ENCODE measurements around the gene NPPC.
"Not testable (repeated sequence)": the region's sequence is repeated elsewhere in the genome, so short reads cannot be mapped to it uniquely, and the experiment has no call there.

NPPC gene, protein sequence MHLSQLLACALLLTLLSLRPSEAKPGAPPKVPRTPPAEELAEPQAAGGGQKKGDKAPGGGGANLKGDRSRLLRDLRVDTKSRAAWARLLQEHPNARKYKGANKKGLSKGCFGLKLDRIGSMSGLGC

GRCh38 chr2:231926180-231926741, at the start of gene NPPC:
Gene NPPC (minus strand): TSS chr2:231926396. CDS start chr2:231926249, 147 bp downstream.
- peak; percentile 39 for DNase-seq

DNA sequence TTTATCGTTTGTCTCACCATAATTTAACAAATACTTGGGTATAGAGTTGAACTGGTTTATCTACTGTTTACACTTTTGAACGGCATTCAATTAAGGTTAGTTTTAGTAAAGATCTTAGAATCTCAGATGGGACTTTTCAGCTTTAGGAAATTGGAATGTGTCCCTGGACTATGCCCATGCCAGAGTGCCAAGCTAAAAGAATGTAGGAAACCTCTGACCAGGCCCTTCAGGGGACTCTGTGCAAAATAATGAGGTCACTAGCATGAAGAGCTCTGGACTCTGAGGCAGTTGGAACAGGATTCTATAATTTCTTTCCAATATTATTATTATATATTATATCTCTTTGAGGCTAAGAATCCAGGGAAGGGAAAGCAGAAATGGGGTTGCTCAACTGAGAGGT, 48.8 kb upstream of the NPPC start:
- DNase-seq: no peak

DNA sequence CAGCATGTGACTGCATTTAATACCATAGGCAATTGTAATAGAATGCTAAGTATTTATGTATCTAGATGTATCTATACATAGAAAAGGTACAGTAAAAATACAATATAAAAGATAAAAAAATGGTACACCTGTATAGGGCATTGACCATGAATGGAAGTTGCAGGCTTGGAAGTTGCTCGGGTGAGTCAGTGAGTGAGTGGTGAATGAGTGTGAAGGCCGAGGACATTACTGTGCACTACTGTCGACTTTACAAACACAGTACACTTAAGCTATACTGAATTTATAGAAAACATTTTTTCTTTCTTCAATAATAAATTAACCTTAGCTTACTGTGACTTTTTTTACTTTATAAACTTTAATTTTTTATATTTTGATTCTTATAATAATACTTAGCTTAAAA, 44.3 kb upstream of the NPPC start:
- DNase-seq: no peak

- no peak for DNase-seq
Measured at GRCh38 chr2:231968820-231969219, 42.6 kb upstream of the NPPC start.

DNA sequence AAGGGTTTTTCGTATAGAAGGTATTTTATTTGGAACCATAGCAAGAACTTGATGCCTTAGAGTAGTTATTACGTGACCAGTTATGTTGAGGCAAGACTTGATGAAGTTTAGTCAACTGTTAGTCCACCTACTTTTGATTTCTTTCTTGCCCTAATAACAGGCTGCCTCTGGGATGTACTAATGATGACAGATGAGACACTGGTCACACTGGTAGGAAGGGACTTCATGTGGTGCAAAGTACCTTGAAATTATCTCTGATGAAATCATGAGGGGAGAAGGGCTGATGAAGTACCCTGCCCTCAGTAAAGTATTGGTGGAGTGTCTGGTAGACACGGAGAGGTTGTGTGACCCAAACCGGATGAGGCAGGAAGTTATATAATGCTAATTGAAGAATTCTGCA, 40.7 kb upstream of the NPPC start:
- DNase-seq: no peak

GRCh38 chr2:231965102-231965501, 38.9 kb upstream of the NPPC start:
- DNase-seq: peak; percentile 58

DNA sequence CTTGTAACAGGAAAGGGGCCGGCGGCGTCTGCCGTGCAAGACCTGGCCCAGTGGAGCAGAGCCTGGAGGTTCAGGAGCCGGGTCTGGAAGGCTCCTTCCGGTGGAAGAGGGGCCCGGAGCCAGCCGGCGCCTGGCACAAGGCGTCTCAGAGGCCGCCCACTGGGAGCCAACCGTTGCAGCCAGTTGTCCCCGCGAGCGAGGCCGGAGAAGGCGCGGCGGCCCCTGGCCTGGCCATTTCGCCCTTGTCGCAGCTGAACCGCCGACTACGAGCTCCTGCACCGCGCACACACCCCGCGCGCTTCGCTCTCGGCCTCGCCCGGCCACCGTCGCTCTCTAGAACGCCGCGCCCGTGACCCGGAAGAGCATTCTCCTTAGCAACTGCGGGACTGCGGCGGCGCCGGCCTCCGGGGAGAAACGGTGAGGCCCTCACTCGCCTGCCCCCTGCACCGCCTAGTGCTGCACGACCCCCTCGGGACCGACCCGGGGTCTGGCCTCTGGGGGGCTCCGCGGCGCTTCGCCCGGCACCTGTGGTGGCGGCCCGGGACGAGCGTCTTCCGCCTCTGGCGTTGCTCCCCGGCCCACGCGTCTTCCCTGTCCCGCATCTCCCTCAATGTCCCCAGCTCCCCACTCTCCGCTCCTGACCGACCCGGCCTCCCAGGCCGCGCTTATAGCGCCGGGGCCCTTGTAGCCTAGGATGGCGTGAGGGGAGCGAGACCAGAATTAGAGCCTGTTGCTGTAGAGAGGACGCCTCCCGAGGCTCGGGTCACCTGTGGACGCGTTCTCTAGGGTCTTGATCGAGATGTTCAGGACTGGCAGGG, 35.4 kb upstream of the NPPC start, which contains the start of gene DIS3L2:
Gene DIS3L2, plus strand, starts transcription at position 365 of the 818 bp plus-strand sequence. CDS start 53,215 bp downstream, outside the sequence.
- peak; percentile 66 for DNase-seq

DNA sequence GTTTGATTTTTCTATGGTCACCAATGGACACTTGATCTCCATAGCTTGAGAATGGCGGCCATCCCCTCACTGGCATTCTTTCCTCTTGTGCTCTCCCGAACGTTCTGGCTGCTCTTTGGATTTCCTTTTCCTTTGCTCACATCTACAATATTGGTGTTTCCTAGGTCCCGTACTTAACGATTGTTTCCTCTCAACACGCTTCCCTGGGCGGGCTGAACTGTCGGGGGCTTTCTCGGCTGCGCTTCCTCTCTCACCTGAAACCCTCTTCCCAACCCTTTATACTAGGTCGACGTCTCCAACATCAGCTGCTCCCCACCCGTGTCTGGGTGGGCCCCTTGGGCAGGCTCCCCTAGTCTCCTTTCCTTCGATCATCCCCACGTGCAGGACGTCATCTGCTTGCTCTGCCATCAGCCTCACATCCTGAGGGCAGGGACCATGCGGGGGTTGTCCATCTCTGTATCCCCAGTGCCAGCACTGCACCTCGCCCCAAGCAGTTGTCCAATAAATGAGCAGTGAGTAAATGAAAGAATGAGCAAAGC, 34.7 kb upstream of the NPPC start:
- no peak for DNase-seq

GRCh38 chr2:231957913-231958763, 31.9 kb upstream of the NPPC start:
- DNase-seq: no peak

GRCh38 chr2:231955758-231956472, 29.7 kb upstream of the NPPC start:
- DNase-seq: no peak

- no peak for DNase-seq
Measured at GRCh38 chr2:231951452-231952035, 25.3 kb upstream of the NPPC start.

- DNase-seq: no peak
Measured at GRCh38 chr2:231947694-231948093, 21.5 kb upstream of the NPPC start.

GRCh38 chr2:231947112-231947511, 20.9 kb upstream of the NPPC start:
- DNase-seq: not testable (repeated sequence)

GRCh38 chr2:231946241-231946814, 20.1 kb upstream of the NPPC start:
- DNase-seq: no peak

DNA sequence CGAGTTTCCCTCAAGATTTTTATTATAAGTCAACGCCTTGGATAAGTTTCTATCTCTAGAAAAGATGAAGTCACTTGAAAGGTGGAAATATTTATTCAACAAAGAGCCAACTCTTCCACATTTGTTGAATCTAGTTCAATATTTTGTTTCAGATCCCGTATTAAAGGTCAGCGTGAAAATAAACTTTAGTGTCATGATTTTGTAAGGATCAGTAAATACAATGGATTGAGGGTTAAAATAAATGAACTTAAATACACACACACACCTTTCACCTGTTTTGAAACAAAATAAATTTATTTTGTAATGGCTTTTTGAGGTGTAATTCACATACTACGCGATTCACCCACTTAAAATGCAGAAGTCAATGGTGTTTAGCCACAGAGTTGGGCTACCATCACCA, 16.0 kb upstream of the NPPC start:
- DNase-seq: no peak

DNA sequence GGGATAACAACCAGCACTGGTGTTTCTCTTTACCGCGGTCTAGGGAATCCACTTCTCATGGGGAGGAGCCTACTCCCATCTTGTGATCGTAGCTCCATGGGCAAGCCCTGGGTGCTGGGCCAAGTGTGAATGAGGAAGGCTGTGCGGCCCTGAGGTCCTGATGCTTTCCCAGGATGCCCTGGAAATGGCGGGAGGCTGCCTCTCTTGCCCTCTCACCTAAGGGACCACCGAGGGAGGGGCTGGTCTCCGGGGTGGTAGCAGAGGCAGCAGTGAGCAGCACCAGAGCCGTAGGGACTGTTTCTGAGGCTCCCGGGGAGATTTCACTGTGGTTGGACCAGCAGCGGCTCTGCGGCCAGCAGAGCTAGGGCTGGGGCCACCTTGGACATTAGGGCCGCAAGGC, 15.5 kb upstream of the NPPC start:
- DNase-seq: no peak

GRCh38 chr2:231940795-231941194, 14.6 kb upstream of the NPPC start:
- DNase-seq: peak; percentile 17

DNA sequence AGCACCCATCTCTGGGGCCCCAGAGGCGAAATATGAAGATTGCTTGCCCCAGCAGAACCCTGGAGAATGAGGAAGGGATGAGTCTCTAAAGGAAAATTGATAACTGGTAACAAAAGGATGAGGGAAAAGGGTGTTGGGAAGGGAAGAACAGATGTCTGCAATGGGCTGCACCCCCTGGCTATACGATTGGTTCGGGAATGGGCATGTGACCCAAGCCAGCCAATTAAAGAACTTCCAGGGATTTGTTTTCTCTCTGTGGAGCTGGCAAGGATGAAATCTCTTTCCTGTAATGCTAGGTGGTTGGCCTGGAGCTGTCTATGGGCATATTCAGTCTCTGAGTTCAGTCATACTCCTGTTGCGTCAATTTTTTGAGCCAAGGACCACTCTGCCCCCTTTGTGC, 12.8 kb upstream of the NPPC start:
- no peak for DNase-seq

- DNase-seq: no peak
Measured at GRCh38 chr2:231937057-231937456, 10.9 kb upstream of the NPPC start.

DNA sequence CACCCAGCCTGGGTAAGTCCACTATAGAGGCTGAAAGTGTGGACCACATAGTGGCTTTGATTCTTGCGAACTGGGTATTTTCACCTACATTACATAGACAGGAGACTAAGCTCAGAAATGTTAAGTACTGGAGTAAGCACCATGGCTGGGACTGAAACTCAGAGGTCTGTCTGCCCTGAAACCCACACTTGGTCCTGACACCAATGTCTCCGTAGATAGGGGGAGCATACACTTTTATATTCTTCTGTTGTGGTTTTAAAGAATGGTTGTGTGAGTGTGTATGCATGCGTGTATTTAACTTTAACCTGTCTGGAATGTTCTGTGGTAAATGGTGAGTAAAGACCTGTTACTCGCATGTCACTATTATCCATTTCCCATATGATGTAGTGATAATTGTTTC, 10.3 kb upstream of the NPPC start:
- no peak for DNase-seq

- no peak for DNase-seq
Measured at GRCh38 chr2:231935815-231936214, 9.6 kb upstream of the NPPC start.

GRCh38 chr2:231935207-231935524, 9.0 kb upstream of the NPPC start:
- no peak for DNase-seq

Measured in DMS153 (cell line).